HG03521 (cell line): ENCODE measurements around the gene BCKDHA.
"Not testable (repeated sequence)": the region's sequence is repeated elsewhere in the genome, so short reads cannot be mapped to it uniquely, and the experiment has no call there.

ENCODE experiments used
- ATAC-seq: cut with Tn5 transposase; IDR thresholded peaks from one replicate; pipeline ENCODE4 v1.9.1; 2021; ENCODE audit warnings: mild to moderate bottlenecking, moderate library complexity; ENCODE audit not compliant: unreplicated experiment

Gene BCKDHA

DNA sequence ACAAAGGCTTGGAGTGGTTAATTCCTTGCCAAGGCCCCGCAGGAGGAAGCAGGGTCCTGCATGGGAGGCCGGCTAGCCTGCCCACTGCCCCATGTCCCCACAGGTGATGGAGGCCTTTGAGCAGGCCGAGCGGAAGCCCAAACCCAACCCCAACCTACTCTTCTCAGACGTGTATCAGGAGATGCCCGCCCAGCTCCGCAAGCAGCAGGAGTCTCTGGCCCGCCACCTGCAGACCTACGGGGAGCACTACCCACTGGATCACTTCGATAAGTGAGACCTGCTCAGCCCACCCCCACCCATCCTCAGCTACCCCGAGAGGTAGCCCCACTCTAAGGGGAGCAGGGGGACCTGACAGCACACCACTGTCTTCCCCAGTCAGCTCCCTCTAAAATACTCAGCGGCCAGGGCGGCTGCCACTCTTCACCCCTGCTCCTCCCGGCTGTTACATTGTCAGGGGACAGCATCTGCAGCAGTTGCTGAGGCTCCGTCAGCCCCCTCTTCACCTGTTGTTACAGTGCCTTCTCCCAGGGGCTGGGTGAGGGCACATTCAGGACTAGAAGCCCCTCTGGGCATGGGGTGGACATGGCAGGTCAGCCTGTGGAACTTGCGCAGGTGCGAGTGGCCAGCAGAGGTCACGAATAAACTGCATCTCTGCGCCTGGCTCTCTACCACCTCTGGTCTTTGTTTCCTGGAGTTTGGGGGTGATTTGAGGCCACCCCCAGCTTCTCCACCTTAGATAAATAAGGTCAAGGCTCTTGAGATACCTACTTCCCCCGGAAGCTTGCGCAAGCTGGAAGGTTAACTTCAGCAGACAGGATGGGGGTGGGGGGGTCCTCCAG, 26.9 kb downstream of the BCKDHA start:
- ATAC-seq: no peak

GRCh38 chr19:41425174-41426115, 27.8 kb downstream of the BCKDHA start:
- no peak for ATAC-seq

- ATAC-seq: no peak
These were observed 28.7 kb downstream of the BCKDHA start for GRCh38 chr19:41426116-41426841.

GRCh38 chr19:41426952-41427646, 29.5 kb downstream of the BCKDHA start, which contains the start of gene B3GNT8:
Gene B3GNT8, minus strand, starts transcription at chr19:41427374. Its CDS starts 596 bp downstream, at chr19:41426778.
- no peak for ATAC-seq

DNA sequence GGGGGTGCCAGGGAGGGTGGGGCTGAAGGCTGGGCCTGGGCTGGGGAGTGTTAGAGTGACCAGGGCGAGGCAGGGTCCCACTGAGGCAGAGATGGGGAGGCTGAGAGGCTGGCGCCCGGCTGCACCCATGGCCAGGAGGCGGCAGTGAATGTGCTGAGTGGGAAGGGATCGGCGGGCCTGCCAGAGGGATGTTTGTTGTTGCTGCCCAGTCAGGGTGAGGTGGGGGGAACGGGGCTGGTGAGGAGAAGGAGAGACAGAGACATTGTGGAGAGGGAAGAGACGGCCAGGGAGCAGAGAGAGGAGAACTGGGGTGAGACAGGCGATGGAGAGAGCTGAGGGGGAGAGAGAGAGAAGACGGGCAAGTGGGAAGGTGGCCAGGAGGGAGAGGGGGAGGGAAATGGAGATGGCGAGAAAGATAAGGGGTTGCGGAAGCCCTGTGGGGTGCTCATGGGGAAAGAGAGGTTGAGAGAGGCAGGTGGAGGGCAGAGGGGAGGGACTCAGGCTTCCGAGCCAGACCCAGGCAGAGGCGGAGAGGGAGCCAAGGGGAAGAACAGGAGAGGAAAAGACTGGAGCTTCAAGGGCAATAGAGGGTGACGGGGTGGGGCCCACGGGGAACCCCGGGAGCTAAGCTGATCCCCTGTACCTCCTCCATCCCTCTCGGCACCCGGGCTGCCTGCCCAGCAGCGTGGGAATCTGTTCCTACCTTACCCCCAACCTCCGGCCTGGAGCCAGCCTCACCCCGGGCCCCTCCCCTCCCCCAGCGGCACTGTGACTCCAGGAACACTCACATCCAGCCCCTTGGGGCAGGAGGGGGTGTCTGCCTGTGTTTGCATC, 30.2 kb downstream of the BCKDHA start:
- no peak for ATAC-seq

DNA sequence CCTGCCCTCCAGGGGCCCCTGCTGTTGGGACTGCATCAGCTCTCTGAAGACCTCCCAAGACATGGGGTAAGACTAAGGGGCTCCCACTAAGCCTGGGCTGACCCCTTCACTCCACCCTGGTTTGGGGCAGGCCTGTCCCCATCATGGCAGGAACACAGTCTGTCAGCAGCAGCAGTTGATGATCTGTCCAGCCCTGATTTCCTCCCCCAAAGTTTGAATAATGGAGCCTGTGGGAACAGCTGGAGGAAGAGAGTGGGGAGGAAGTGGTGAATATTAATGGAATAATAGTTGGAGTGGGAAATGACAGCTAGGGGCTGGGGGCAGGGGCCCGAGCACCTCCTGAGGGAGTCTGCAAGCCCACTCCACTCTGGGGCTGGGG, 30.9 kb downstream of the BCKDHA start:
- no peak for ATAC-seq

GRCh38 chr19:41430922-41431321, 33.3 kb downstream of the BCKDHA start:
- ATAC-seq: no peak

- no peak for ATAC-seq
These were observed 34.1 kb downstream of the BCKDHA start for GRCh38 chr19:41431426-41432386.

- ATAC-seq: no peak
These were observed 35.6 kb downstream of the BCKDHA start for GRCh38 chr19:41433171-41433570.

DNA sequence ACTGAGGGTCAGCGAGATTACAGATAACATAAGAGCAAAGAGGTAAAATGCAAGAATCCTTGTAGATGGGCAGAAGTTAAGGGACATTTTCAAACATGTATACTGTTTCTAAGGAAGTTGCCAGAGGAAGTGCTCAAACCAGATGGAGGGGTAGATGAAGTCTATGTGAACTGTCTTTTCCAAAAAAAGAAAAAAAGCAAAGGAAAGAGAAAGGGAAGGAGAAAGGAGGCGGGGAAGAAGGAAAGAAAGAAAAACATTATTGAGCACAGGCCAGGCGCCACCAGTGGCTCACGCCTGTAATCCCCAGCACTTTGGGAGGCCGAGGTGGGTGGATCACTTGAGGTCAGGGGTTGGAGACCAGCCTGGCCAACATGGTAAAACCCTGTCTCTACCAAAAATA, 36.8 kb downstream of the BCKDHA start:
- no peak for ATAC-seq

GRCh38 chr19:41435376-41435775, 37.8 kb downstream of the BCKDHA start:
- ATAC-seq: not testable (repeated sequence)

DNA sequence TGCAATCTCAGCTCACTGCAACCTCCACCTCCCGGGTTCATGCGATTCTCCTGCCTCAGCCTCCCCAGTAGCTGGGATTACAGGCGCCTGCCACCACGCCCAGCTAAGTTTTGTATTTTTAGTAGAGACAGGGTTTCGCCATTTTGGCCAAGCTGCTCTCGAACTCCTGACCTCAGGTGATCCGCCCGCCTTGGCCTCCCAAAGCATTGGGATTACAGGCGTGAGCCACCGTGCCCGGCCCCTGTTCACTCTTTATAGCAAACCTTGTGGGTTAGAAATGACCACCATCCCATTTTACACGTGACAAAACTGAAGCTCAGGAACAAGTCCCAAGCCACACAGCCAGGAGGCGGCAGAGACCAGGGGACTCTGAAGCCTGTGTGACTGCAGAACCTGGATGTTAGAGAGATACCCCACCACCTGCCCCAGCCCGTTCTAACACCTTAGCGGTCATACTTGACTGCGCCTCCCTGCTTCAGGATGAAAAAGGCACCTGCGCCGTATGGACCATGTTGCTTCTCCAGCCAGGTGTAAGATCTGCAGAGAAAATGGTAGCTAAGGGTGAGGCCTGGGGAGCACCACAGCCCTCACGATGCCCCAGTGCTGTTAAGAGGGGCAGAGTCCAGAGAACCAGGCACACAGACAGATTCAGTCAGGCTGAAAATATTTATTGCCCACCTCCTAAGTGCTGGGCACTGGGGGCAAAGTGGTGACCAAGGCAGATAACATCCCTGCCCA, 38.5 kb downstream of the BCKDHA start:
- ATAC-seq: no peak

GRCh38 chr19:41436674-41436951, 39.0 kb downstream of the BCKDHA start:
- ATAC-seq: no peak

GRCh38 chr19:41437944-41438574, 40.4 kb downstream of the BCKDHA start:
- no peak for ATAC-seq

DNA sequence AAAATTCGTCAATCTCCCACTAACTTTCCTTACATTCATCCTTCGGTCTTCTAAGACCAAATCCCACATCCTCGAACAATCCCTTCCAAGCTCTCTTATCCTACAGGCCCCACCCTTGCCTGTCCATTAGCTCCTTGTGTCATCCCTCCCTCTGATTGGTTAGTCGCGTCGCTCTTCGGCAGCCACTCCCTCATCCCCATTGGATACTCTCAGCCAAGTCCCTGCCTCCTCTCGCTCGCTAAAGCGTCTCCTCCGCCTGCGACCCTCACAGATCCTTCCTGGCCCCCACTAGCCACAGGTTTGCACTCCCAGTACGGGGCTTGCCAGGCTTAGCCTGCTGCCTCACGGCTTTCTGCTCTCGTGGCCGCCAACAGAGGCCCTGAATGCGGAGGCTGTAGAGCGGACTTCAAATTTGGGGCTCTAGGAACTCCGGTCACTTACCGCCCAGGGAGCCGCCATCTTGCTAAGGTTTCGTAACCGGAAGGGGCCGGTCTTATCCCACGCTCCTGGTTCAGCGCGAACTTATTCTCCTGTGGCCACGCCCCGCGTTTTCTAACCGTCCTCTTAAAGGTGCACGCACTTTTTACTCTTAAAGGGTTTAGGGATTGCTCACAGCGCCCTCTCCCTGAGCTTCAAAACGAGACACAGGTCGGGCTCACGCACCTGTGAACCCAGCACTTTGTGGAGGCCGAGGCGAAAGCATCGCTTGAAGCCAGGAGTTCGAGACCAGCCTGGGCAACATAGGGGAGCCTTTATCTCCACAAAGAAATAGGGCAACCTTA, 42.0 kb downstream of the BCKDHA start, which contains the start of gene DMAC2:
DMAC2 (minus strand) TSS at position 472 of the 782 bp plus-strand sequence; CDS start at position 459, 13 bp downstream.
- peak; percentile 86 for ATAC-seq

- no peak for ATAC-seq
These were observed 43.8 kb downstream of the BCKDHA start for GRCh38 chr19:41441321-41441945.
